Keratinocyte (primary cell): Measurements from ENCODE around the gene ZNF554.

Experiments used
- CTCF ChIP-seq, 3 experiments: IDR thresholded peaks in 1 of 3; conservative IDR thresholded peaks in 1 of 3; optimal IDR thresholded peaks in 1 of 3; 2 replicates in 2 of 3; 3 replicates in 1 of 3; pipeline versions ENCODE3 to v1.5.1; 2011; ENCODE audit warnings: low read length in 3 of 3, mild to moderate bottlenecking in 3 of 3, moderate library complexity in 2 of 3, control low read depth in 1 of 3, inconsistent platforms in 1 of 3; ENCODE audit not compliant: insufficient read depth in 2 of 3; ENCODE audit errors: extremely low read depth in 1 of 3
- EZH2 ChIP-seq: IDR thresholded peaks from one replicate; pipeline ENCODE4 v1.6.1; 2012; ENCODE audit warnings: inconsistent platforms, mild to moderate bottlenecking, low read length, moderate library complexity

- TF ChIP-seq EZH2 (no peak), CTCF (optimal IDR thresholded peaks at IDR 0.05 in 1 of 3, IDR thresholded peaks at IDR 0.05 in 1 of 3, conservative IDR thresholded peaks at IDR 0.05 in 1 of 3; ENCODE audit: extremely low read depth in 1 of 3, insufficient read depth in 2 of 3, low read length in 3 of 3) (no peak)
Observed at GRCh38 chr19:2804156-2805004, 15.3 kb upstream of the ZNF554 start.
